Body of pancreas (tissue), 4 donors: ENCODE data around the gene FAM8A1.

Experiments used
- CTCF ChIP-seq, 7 experiments: fragments of 450-650 bp in 4 of 7; fragments of 200-600 bp in 3 of 7; sonication (generic) in 3 of 7; IDR thresholded peaks; one replicate each; pipeline ENCODE4 v1.5.1; 2016 to 2019; ENCODE audit warnings: antibody characterized with exemption in 7 of 7
- POLR2A ChIP-seq, 3 donors: fragments of 450-650 bp; IDR thresholded peaks; one replicate each; pipeline ENCODE4 v1.6.1; 2016; ENCODE audit warnings: antibody characterized with exemption in 3 of 3, mild to moderate bottlenecking in 2 of 3

- TF ChIP-seq CTCF (IDR thresholded peaks at IDR 0.05) (no peak), POLR2A (IDR thresholded peaks at IDR 0.05) (no peak)
These were observed 4.0 kb upstream of the FAM8A1 start for GRCh38 chr6:17596085-17596484.
